CD4-positive, alpha-beta T cell (primary cell): ENCODE results near the gene RHBDF1. TPM values are rescaled to one million over a fixed set of nuclear protein-coding genes. Genes with fewer than 3 reads are reported as not detected.

Source experiments
- ATAC-seq: fragments of 200-7000 bp; cut with Tn5 transposase; one replicate; pipeline ENCODE4 v1.10.0; 2022; ENCODE audit warnings: mild to moderate bottlenecking; ENCODE audit not compliant: poor library complexity
- CTCF ChIA-PET: fragments of 350-600 bp; sonication (Branson Sonifier 250); formaldehyde crosslinking; loops from one replicate; lab custom pipeline; 2021; ENCODE audit warnings: antibody characterized with exemption, inconsistent platforms; lab: Charles Lee
- POLR2A ChIA-PET: fragments of 350-600 bp; sonication (Branson Sonifier 250); formaldehyde crosslinking; loops from one replicate; lab custom pipeline; 2021; ENCODE audit warnings: antibody characterized with exemption, inconsistent platforms; lab: Charles Lee
- DNase-seq, 14 experiments: peaks; one replicate each; pipeline ENCODE4 v3.0.0-alpha.2; 2013 to 2020; ENCODE audit warnings: mixed read lengths in 2 of 14
- H3K27ac ChIP-seq, 2 donors: one replicate each; pipeline versions ENCODE4 v1.5.1 to v1.7.0; 2013; ENCODE audit warnings: low read length in 2 of 2, low read depth in 1 of 2, mild to moderate bottlenecking in 1 of 2
- H3K27me3 ChIP-seq, 2 experiments: 1 replicate in 1 of 2; 2 replicates in 1 of 2; pipeline versions ENCODE4 v1.6.1 to v1.7.0; 2013; ENCODE audit warnings: low read length in 2 of 2, control low read depth in 1 of 2, mild to moderate bottlenecking in 1 of 2, moderate library complexity in 1 of 2; ENCODE audit not compliant: insufficient read depth in 2 of 2, control insufficient read depth in 1 of 2
- H3K36me3 ChIP-seq: one replicate; pipeline ENCODE4 v1.6.1; 2013; ENCODE audit warnings: low read length, control low read depth; ENCODE audit not compliant: insufficient read depth
- H3K4me1 ChIP-seq: one replicate; pipeline ENCODE4 v1.6.1; 2013; ENCODE audit warnings: low read length, control low read depth; ENCODE audit not compliant: insufficient read depth
- H3K4me3 ChIP-seq: one replicate; pipeline ENCODE4 v1.5.1; 2013; ENCODE audit warnings: mild to moderate bottlenecking, low read length, moderate library complexity
- H3K9me3 ChIP-seq, 2 experiments: 1 replicate in 1 of 2; 2 replicates in 1 of 2; pipeline versions ENCODE4 v1.6.1 to v1.7.0; 2013; ENCODE audit warnings: low read length in 2 of 2, mild to moderate bottlenecking in 2 of 2, control low read depth in 1 of 2, moderate library complexity in 1 of 2; ENCODE audit not compliant: control insufficient read depth in 1 of 2, insufficient read depth in 1 of 2
- H3K27ac Mint-ChIP-seq: one replicate; pipeline ENCODE4 v1.8.0; 2020; ENCODE audit warnings: mixed read lengths
- H3K27me3 Mint-ChIP-seq: one replicate; pipeline ENCODE4 v1.8.0; 2021; ENCODE audit warnings: mixed read lengths
- H3K36me3 Mint-ChIP-seq: one replicate; pipeline ENCODE4 v1.8.0; 2021; ENCODE audit warnings: low read depth, mixed read lengths
- H3K4me1 Mint-ChIP-seq: one replicate; pipeline ENCODE4 v1.8.0; 2021; ENCODE audit warnings: low read depth, mixed read lengths
- H3K4me3 Mint-ChIP-seq: one replicate; pipeline ENCODE4 v1.8.0; 2020; ENCODE audit warnings: mild to moderate bottlenecking, mixed read lengths
- H3K9me3 Mint-ChIP-seq: one replicate; pipeline ENCODE4 v1.8.0; 2020; ENCODE audit warnings: mixed read lengths
- CTCF ChIP-seq: fragments of 200-600 bp; IDR thresholded peaks from one replicate; pipeline ENCODE4 v1.8.0; 2022; ENCODE audit warnings: antibody characterized with exemption, mild to moderate bottlenecking
- intact Hi-C, 2 experiments: fragments of 100-400 bp; cut with DNase I in 1 of 2; cut with micrococcal nuclease in 1 of 2; formaldehyde crosslinking; loops; one replicate each; pipeline versions ENCODE4 v1.15.1 to v1.9.0; 2023 to 2025; cut with DNase I, micrococcal nuclease
- total RNA-seq, 174 experiments: library from RNA in 2 of 174; stranded (reverse) in 2 of 174; gene quantifications; one replicate each; pipeline ENCODE4 v1.2.3 and lab custom pipeline; 2021 to 2026

Gene RHBDF1
- total RNA-seq, 2 experiments from 2014 or later, result 0.33 to 0.34 TPM

- Mint-ChIP-seq H3K4me3 (no peak overlapping the region), H3K36me3 (no peaks in the 10 kb centered on the region), H3K4me1 (peaks cover 19% of the 10 kb centered on the region), H3K27me3 (peaks cover 56% of the 10 kb centered on the region), H3K9me3 (no peaks in the 10 kb centered on the region), H3K27ac (no peak overlapping the region)
- CTCF ChIA-PET, result interaction anchor here (1.7 kb wide), 1 partner anchor 25 kb away, joined by 11 read pairs; no protein-coding TSS in a partner anchor
- Histone ChIP-seq H3K4me1 (peaks cover 21% of the 10 kb centered on the region), H3K27me3 (peaks cover 20 to 39% of the 10 kb centered on the region in 2 experiments), H3K27ac (no peak overlapping the region), H3K9me3 (peaks cover 0 to 12% of the 10 kb centered on the region in 2 experiments), H3K4me3 (no peak overlapping the region), H3K36me3 (no peaks in the 10 kb centered on the region)
- POLR2A ChIA-PET, result no interaction called here
- no peak for DNase-seq
- TF ChIP-seq CTCF, result no peak
- intact Hi-C loops, result no loop called here
- ATAC-seq, result no peak
Measured at GRCh38 chr16:71540-72401, 660 bp downstream of the RHBDF1 start.

- no peak overlapping the region for H3K27ac Mint-ChIP-seq
- H3K36me3 Mint-ChIP-seq, result no peaks in the 10 kb centered on the region
- peaks cover 0 to 12% of the 10 kb centered on the region in 2 experiments for H3K9me3 ChIP-seq
- H3K4me1 Mint-ChIP-seq, result peaks cover 13% of the 10 kb centered on the region
- ChIA-PET CTCF (no interaction called here), POLR2A (no interaction called here)
- intact Hi-C loops, result no loop called here
- no peaks in the 10 kb centered on the region for H3K9me3 Mint-ChIP-seq
- ATAC-seq, result no peak
- H3K4me3 Mint-ChIP-seq, result no peak overlapping the region
- no peak for DNase-seq
- peaks cover 56% of the 10 kb centered on the region for H3K27me3 Mint-ChIP-seq
- no peaks in the 10 kb centered on the region for H3K36me3 ChIP-seq
- H3K27ac ChIP-seq, result no peak overlapping the region
- H3K4me3 ChIP-seq, result no peak overlapping the region
- TF ChIP-seq CTCF, result no peak
- peaks cover 24 to 39% of the 10 kb centered on the region in 2 experiments for H3K27me3 ChIP-seq
- peaks cover 15% of the 10 kb centered on the region for H3K4me1 ChIP-seq
Measured at GRCh38 chr16:71210-71539, 1.3 kb downstream of the RHBDF1 start.

GRCh38 chr16:69181-69580 is 3.2 kb downstream of the RHBDF1 start:
- intact Hi-C loops, result no loop called here
- H3K36me3 ChIP-seq, result no peaks in the 10 kb centered on the region
- no peak overlapping the region for H3K27ac ChIP-seq
- Mint-ChIP-seq H3K9me3 (no peaks in the 10 kb centered on the region), H3K27ac (no peak overlapping the region), H3K36me3 (no peaks in the 10 kb centered on the region), H3K4me3 (no peak overlapping the region), H3K27me3 (peaks cover 58% of the 10 kb centered on the region), H3K4me1 (peaks cover 5% of the 10 kb centered on the region)
- CTCF ChIA-PET, result interaction anchor here (1.1 kb wide), 1 partner anchor 38 kb away, joined by 3 read pairs; no protein-coding TSS in a partner anchor
- POLR2A ChIA-PET, result no interaction called here
- H3K9me3 ChIP-seq, result peaks cover 0 to 12% of the 10 kb centered on the region in 2 experiments
- DNase-seq, result no peak
- peaks cover 14% of the 10 kb centered on the region for H3K4me1 ChIP-seq
- peaks cover 24 to 38% of the 10 kb centered on the region in 2 experiments for H3K27me3 ChIP-seq
- no peak overlapping the region for H3K4me3 ChIP-seq
- no peak for ATAC-seq
- TF ChIP-seq CTCF, result no peak
